PC-3 (cell line): Measurements from ENCODE around the gene ID4.

Experiments
- CTCF ChIP-seq: fragments of 300-600 bp; sonication (generic); conservative IDR thresholded peaks from 2 replicates; pipeline ENCODE4 v1.5.1; 2017; ENCODE audit warnings: antibody characterized with exemption, low read depth, mild to moderate bottlenecking, low read length
- EZH2 ChIP-seq: fragments of 300-600 bp; sonication (generic); IDR thresholded peaks from one replicate; pipeline ENCODE4 v1.6.1; 2017; ENCODE audit warnings: antibody characterized with exemption, mild to moderate bottlenecking, low read length; ENCODE audit not compliant: unreplicated experiment
- EZH2phosphoT487 ChIP-seq: fragments of 300-600 bp; sonication (generic); IDR thresholded peaks from 2 replicates; pipeline ENCODE4 v1.6.1; 2018; ENCODE audit warnings: mild to moderate bottlenecking, antibody characterized with exemption, low read length, borderline replicate concordance

DNA sequence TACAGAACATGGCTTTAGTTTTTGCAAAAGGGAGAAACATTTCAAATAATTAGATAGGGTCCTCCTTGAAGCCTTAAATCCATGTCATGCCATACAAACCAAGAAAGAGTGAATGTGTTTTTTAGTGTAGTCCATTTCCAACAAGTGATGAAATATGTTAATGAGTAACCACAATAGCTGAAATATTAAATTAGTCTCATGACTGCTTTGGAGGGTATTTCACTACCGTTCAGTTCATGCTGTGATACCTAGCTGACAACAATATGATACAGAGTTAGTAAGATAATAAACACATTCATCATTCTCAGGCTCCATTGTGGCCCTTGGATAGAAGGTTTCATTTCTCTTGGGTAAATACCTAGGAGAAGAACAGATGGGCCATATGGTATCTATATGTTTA lies 5.8 kb upstream of the ID4 start:
- TF ChIP-seq CTCF = no peak
- no peak for TF ChIP-seq EZH2
- TF ChIP-seq EZH2phosphoT487 = no peak
